Measurements from ENCODE around the gene SCAANT1.
A peak's percentile ranks its signal among the peaks of the same experiment; 100 is the strongest.

The SCAANT1 gene

DNA sequence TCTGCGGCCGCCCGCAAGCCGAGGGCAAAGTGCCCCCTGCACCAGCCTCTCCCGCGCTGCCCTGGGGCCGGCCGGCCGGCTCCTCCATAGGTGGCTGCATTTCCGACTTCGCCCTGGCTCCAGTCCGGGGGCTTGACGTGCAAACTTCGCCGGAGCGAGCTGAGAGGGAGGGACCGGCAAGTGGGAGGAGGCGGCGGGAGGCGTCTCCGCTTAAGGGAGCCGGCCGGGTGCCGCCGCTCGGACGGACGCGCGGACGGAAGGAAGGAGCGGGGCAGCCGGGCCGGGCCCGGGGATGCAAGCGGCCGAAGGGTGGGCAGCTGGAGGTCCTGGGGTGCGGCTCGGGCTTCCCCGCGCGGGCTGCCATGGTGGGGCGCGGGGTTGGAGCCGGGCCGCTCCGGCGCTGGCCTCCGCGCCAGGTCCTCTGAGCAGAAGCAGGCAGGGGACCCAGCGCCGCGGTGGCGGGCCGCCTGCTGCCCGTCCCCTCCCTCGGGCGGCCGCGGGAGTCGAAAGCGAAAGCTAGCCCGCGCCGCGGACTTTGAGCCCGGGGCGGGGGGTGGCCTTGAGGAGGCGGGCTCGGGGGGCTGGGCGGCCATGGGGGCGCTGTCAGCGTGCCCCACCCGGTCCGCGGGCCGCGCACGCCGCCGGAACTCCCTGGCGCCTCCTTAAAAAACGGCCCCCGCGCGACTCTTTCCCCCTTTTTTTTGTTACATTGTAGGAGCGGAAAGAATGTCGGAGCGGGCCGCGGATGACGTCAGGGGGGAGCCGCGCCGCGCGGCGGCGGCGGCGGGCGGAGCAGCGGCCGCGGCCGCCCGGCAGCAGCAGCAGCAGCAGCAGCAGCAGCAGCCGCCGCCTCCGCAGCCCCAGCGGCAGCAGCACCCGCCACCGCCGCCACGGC lies at the start of gene SCAANT1:
Gene SCAANT1, minus strand, starts transcription at position 511 of the 895 bp plus-strand sequence.
- peak; percentile 87 for DNase-seq (ENCODE audit: low spot score)

DNA sequence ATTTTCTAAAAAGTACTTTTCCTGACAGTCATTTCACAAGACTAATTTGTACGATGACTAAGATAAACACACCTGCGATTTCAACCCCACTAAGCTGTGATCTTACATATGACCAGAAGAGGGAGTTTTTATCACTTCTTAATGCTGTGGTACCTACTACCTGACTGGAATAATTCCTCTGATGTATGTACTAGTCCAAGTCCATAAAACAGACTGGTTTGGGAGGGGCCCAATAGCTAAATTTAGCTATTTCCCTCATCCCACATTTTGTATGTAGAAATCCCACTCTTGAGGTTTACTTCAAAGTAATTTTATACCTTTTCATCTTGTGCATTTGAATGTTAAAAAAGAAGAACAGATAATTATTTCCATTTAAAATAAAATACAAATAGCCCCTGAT lies 49.7 kb upstream of the SCAANT1 start:
- no peak for DNase-seq (ENCODE audit: low spot score)

GRCh38 chr3:63960048-63960711 lies 48.0 kb upstream of the SCAANT1 start:
- no peak for DNase-seq (ENCODE audit: low spot score)

DNA sequence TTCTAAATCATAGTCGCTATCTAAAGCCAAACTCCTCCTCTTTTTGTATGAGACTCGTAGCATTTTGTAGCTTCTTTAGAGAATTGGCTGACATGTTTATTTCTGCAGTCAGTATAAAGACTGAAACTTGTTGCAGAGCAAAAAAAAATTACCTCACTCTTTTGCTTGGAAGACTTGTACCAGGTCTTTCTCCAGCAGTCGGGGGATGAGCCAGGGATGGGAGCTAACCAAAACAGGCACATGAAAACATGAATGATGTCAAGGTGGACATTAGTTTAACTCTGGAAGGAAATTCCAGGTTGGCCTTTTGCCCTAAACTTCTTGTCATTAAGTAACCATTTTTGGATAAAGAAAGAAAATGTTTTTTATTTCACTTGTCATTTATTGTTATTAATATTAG lies 47.0 kb upstream of the SCAANT1 start:
- DNase-seq (ENCODE audit: low spot score), result no peak

- DNase-seq (ENCODE audit: low spot score), result no peak
These were observed 43.8 kb upstream of the SCAANT1 start for GRCh38 chr3:63955830-63956545.

- no peak for DNase-seq (ENCODE audit: low spot score)
These were observed 43.0 kb upstream of the SCAANT1 start for GRCh38 chr3:63955036-63955650.

DNA sequence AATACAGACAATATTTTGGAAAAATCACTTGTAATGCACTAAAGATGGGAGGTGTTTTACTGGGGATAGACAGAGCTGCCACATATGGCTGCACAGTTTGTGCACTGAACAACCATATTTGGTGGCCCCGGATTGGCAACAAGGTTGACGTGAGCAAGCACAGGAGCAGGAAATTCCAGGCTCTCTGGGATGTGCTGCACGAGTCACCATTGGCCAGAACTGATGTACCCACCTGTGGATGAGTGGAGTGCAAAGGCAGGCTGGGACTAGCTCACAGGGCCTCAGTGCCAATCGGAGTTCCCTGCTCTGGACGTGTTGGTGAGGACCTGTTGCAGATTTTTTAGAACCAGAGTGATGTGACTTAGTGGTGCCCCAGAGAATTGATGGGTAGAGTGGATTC lies 42.0 kb upstream of the SCAANT1 start:
- no peak for DNase-seq (ENCODE audit: low spot score)

DNA sequence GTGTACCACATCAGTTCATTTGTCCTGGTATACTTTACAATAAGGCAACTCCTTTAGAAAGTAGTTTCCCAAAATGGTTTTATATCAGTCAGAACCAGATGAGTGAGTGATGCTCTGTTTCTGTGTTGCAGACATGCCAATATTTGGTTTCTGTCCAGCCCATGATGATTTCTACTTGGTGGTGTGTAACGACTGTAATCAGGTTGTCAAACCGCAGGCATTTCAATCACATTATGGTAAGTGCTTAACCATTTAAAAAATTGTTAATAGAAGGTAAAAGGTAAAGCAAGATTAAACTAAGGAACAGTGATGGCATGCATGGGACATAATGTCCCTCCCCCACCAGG lies 40.0 kb upstream of the SCAANT1 start:
- DNase-seq (ENCODE audit: low spot score), result no peak

- DNase-seq (ENCODE audit: low spot score), result no peak
These were observed 39.5 kb upstream of the SCAANT1 start for GRCh38 chr3:63951492-63952247.

DNA sequence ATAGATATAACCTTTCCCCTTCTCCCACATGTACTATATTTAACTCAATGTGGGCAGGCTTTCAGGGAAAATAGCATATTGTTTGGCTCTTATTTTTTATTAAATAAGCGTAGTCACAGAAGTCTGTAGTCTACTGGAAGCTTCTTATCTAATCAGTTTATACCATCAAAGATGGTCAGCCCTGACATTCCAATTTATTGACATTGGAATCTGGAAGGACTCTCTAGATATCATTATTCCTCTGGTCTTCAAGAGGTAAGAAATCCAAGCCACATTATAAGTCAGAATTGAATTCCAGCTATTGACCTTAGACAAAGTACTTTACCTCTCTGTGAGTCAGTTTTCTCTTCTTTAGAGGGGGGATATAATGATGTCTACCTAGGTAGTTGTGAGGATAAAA lies 38.5 kb upstream of the SCAANT1 start:
- no peak for DNase-seq (ENCODE audit: low spot score)

DNA sequence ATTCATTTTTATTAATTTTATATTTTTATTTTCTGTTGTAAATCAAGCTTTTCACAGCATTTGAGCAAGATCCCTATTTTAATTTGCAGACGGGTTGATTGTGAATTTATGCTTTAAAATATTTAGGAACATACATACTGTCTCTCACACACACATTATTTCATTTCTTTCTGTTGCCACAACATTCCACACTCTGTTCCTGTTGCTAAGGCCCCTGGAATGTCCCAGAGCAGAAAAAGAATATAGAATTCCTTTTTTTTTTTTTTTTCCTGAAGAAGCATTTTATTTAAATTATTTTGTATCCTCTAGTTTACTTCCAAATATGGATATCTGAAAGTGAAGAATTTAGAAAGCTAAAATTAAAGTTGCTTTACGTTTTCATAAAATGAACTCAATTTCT lies 36.8 kb upstream of the SCAANT1 start:
- DNase-seq (ENCODE audit: low spot score), result no peak

DNA sequence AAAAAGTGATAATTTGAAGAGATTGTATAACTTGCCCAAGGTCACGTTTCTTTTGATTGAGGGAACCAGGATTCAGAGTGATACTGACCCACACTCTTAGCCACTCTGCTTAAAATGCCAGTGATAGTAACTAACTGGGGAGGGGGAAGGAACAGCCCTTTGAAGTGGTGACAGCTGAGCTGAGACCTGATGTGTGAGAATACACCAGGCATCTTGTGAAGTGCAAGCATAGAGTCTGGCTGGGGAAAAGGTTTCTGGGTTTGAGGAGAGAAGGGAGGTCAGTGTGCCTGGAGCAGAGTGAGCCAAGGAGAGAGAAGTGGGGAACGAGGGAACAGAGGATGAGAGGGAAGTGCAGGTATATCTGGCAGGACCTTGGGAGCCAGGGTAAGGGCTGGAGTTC lies 35.4 kb upstream of the SCAANT1 start:
- DNase-seq (ENCODE audit: low spot score), result no peak

- no peak for DNase-seq (ENCODE audit: low spot score)
These were observed 34.6 kb upstream of the SCAANT1 start for GRCh38 chr3:63946753-63947152.

GRCh38 chr3:63945558-63946096 lies 33.4 kb upstream of the SCAANT1 start:
- no peak for DNase-seq (ENCODE audit: low spot score)

DNA sequence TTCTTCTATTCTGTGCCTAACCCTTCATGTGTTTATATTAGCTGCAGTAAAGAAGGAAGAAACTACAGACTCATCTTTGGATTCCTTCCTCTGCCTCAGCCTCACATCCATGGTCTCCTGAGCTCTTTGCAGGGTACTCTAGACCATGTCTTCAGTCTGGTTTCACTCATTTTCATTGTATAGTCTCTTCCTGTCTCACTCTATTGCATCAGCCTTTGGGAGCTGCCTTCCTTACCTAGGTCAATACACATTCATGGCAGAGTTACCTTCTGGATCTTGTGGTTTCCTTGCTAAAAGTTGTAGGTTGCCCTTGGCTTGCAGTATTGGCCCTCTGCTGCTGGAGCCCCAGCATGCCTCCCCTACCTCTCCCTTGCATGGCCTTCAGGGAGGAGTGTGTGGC lies 31.5 kb upstream of the SCAANT1 start:
- no peak for DNase-seq (ENCODE audit: low spot score)

DNA sequence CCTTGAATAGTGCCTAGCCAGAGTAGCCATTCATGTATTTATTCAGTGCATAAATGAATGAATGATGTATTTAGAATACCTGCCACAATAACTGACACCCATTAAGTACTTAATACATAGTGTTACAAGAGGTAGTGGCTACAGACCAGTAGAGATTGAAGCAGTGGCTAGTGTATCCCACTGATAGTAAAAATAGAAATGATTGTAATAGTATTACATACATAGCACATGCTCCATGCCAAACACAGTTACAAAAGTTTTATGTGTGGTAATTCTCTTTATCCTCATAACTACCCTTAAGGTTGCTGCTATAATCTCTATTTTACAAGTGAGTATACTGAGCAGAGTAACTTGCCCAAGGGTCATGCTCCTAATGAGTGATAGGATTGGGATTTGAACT lies 30.3 kb upstream of the SCAANT1 start:
- no peak for DNase-seq (ENCODE audit: low spot score)

GRCh38 chr3:63940389-63940757 lies 28.2 kb upstream of the SCAANT1 start:
- no peak for DNase-seq (ENCODE audit: low spot score)

DNA sequence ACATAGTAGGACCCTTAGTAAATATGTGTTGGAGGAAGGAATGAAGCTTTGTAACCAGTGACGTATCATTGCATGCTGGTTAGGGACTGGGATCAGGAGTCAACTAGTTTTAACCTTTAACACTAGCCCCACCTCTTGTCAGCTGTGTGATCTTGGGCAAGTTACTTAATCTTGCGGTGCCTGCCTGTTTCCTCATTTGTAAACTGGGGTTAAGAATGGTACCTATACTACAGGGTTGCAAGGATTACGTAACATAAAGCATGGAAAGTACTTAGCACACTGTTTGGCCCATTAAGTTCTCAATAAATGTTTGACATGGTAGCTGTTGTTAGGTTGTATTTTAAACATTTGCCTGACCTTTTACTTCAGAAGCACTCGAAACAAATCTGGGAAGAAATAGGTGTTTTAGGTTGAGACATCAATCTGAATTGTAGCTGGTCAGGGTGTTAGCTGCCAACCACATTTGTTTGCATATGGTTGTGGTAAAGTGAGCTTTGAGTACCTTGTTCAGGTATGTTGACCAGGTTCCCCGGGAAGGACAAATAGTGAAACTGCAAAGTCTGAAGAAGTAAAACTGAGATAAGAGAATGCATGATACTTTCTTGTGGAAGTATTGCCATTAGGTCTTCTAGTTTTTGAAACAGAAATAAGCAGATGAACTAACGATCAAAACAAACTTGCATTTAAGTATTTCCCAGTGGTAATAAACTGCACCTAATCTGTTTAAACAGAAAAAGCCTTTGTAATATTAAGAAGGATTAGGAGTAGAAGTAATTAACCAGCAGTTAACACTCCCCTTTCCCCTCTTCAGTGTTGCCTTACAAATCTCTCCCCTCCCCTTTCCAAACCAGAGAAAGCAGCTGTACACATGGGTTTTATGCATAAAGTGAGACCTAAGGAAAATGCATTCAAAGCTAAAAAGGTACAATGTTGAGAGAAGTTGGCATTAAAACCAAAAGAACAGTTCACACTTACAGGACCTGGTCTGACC lies 25.8 kb upstream of the SCAANT1 start:
- no peak for DNase-seq (ENCODE audit: low spot score)

DNA sequence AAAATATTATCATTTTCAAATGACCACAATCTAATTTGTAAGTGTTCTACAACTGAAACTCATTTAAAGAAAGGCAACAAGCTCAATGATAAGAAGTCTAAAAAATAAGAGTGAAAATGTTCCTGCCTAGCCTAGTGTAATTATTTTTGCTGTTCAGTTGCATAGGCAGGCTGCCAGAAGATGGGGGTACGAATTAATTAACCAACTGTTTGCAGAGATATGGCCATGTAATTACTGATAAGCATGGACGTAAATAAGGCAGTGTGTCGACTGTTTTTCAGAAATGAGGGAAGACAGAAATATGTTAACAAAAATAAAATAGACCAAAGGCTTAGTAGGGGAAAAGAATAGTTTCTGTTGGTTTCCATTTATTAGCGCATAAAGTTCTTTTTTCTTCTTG lies 24.7 kb upstream of the SCAANT1 start:
- no peak for DNase-seq (ENCODE audit: low spot score)
